HepG2 (cell line): ENCODE results near the gene DMRTA2. TPM values are rescaled to one million over a fixed set of nuclear protein-coding genes. Genes with fewer than 3 reads are reported as not detected.

Source experiments
- ATAC-seq: fragments of 200-7000 bp; cut with Tn5 transposase; 3 replicates; pipeline ENCODE4 v1.9.1; 2020; ENCODE audit warnings: mild to moderate bottlenecking, moderate library complexity
- BruUV-seq: library from RNA; stranded (reverse); fragments of 400-500 nt; replicated peaks from 2 replicates; lab custom pipeline; 2021; lab: Mats Ljungman, UMichigan
- CTCF ChIA-PET: fragments of 300-600 bp; formaldehyde crosslinking; extraction: SDS; loops from one replicate; lab custom pipeline; 2021; ENCODE audit warnings: low total read pairs, inconsistent platforms, low intra/inter-chr PET ratio; lab: Yijun Ruan, JAX
- POLR2A ChIA-PET: fragments of 350-600 bp; sonication (Branson Sonifier 250); formaldehyde crosslinking; loops from one replicate; lab custom pipeline; 2020; ENCODE audit warnings: antibody characterized with exemption, inconsistent platforms; lab: Yijun Ruan, JAX
- DNase-seq: peaks from one replicate; pipeline ENCODE4 v3.0.0-alpha.2; 2015; ENCODE audit warnings: low spot score
- FAIRE-seq: peaks from 3 replicates; lab custom pipeline; 2011; peaks lifted over from hg19 to GRCh38; lab: Jason Lieb, UNC
- H2AFZ ChIP-seq: one replicate; pipeline ENCODE4 v1.6.1; 2011; ENCODE audit warnings: low read length, inconsistent platforms
- H3K27ac ChIP-seq: fragments of 300-600 bp; 3 replicates; pipeline ENCODE4 v1.8.0; 2011; ENCODE audit warnings: mixed run types, mild to moderate bottlenecking, mixed read lengths, low read length, inconsistent platforms; ENCODE audit not compliant: insufficient read depth; ENCODE audit errors: extremely low read length
- H3K27me3 ChIP-seq, 2 experiments: fragments of 200-600 bp in 1 of 2; 2 replicates in 1 of 2; 3 replicates in 1 of 2; pipeline versions ENCODE4 v1.6.0 to v1.8.0; 2011; ENCODE audit warnings: low read length in 2 of 2, mild to moderate bottlenecking in 2 of 2, moderate library complexity in 2 of 2, inconsistent platforms in 1 of 2; ENCODE audit not compliant: insufficient read depth in 2 of 2, control insufficient read depth in 1 of 2
- H3K36me3 ChIP-seq, 2 experiments: fragments of 200-600 bp in 1 of 2; replicated peaks in 1 of 2; 2 replicates in 1 of 2; 3 replicates in 1 of 2; pipeline versions ENCODE4 v1.5.1 to v1.8.0; 2011; ENCODE audit warnings: low read length in 2 of 2, inconsistent platforms in 1 of 2; ENCODE audit not compliant: insufficient read depth in 2 of 2, control insufficient read depth in 1 of 2
- H3K4me1 ChIP-seq: 2 replicates; pipeline ENCODE4 v1.5.1; 2012; ENCODE audit warnings: low read length, inconsistent platforms; ENCODE audit not compliant: insufficient read depth
- H3K4me2 ChIP-seq: 2 replicates; pipeline ENCODE4 v1.6.0; 2011; ENCODE audit warnings: low read depth, low read length, inconsistent platforms
- H3K4me3 ChIP-seq, 3 experiments: fragments of 200-600 bp in 1 of 3; sonication (generic), shearing (Covaris generic) in 1 of 3; replicated peaks in 1 of 3; 2 replicates each; pipeline ENCODE4 v1.5.1; 2011 to 2016; ENCODE audit warnings: low read length in 3 of 3, inconsistent platforms in 2 of 3, low read depth in 2 of 3, mild to moderate bottlenecking in 2 of 3, control low read depth in 1 of 3, mixed read lengths in 1 of 3; ENCODE audit not compliant: insufficient read depth in 1 of 3
- H3K79me2 ChIP-seq: one replicate; pipeline ENCODE4 v1.6.1; 2011; ENCODE audit warnings: low read length, inconsistent platforms; ENCODE audit not compliant: insufficient read depth
- H3K9ac ChIP-seq: 2 replicates; pipeline ENCODE4 v1.6.0; 2011; ENCODE audit warnings: mild to moderate bottlenecking, low read depth, low read length, inconsistent platforms; ENCODE audit not compliant: insufficient read depth
- H3K9me3 ChIP-seq: 2 replicates; pipeline ENCODE4 v1.5.1; 2012; ENCODE audit warnings: mild to moderate bottlenecking, low read length
- H4K20me1 ChIP-seq: 2 replicates; pipeline ENCODE4 v1.6.0; 2011; ENCODE audit warnings: inconsistent platforms, mild to moderate bottlenecking, low read length, moderate library complexity; ENCODE audit not compliant: insufficient read depth
- FIP1L1 ChIP-seq: fragments of 200-400 bp; formaldehyde crosslinking; IDR thresholded peaks from 2 replicates; pipeline ENCODE4 v1.6.1; 2018; ENCODE audit warnings: low read depth, mild to moderate bottlenecking, low read length, moderate library complexity, borderline replicate concordance; ENCODE audit not compliant: insufficient read depth
- FOXC1 ChIP-seq: sonication (generic); formaldehyde crosslinking; IDR thresholded peaks from 2 replicates; pipeline ENCODE4 v1.8.0; 2022; ENCODE audit warnings: mild to moderate bottlenecking, missing genetic modification reagents, borderline replicate concordance
- TEAD2 ChIP-seq: sonication (generic); formaldehyde crosslinking; IDR thresholded peaks from 2 replicates; pipeline ENCODE4 v1.9.0; 2021; ENCODE audit warnings: missing genetic modification reagents
- WGBS: methylation state at CpG from one replicate; pipeline ENCODE4 v1.1.6; 2017; ENCODE audit warnings: low lambda C conversion rate; 5-methylcytosine and 5-hydroxymethylcytosine counted together
- in situ Hi-C: cut with HindIII; loops from 2 replicates; pipeline ENCODE4 v1.10.0; 2017; ENCODE audit warnings: low pct_unique_long_range_greater_than_20kb; ENCODE audit not compliant: extremely low pct_ligation_motif_present
- intact Hi-C: fragments of 100-400 bp; cut with micrococcal nuclease; formaldehyde crosslinking; loops from one replicate; pipeline ENCODE4 v1.10.0; 2022; ENCODE audit not compliant: unreplicated experiment
- polyA plus RNA-seq, 8 experiments: library from polyadenylated mRNA; depleted of rRNA in 3 of 8; stranded (reverse) in 7 of 8; unstranded in 1 of 8; fragments of >200 nt; fragmentation: Illumina TruSeq in 4 of 8; extraction: Trizol in 4 of 8; gene quantifications; 2 replicates each; pipeline versions ENCODE4 v1.2.1 to v1.2.3, GENCODE V29; 2011 to 2016; ENCODE audit warnings: low read depth in 4 of 8, missing spikeins in 1 of 8, mixed read lengths in 1 of 8; ENCODE audit not compliant: insufficient read depth in 1 of 8
- total RNA-seq, 5 experiments: library from RNA; depleted of rRNA; stranded (reverse); fragments of >200 nt; fragmentation: Illumina TruSeq; extraction: Trizol; gene quantifications; 2 replicates each; pipeline ENCODE4 v1.2.3, GENCODE V29; 2016; ENCODE audit warnings: low read depth in 1 of 5
- TF ChIP-seq, protein P1 (sequence below): sonication (generic); formaldehyde crosslinking; IDR thresholded peaks from 2 replicates; pipeline ENCODE4 v1.5.0; 2020; ENCODE audit warnings: missing genetic modification reagents
- TF ChIP-seq, protein P2 (sequence below): sonication (generic); formaldehyde crosslinking; IDR thresholded peaks from 2 replicates; pipeline ENCODE4 v1.8.0; 2022; ENCODE audit warnings: missing genetic modification reagents, mild to moderate bottlenecking, inconsistent platforms, borderline replicate concordance
- TF ChIP-seq, protein P3 (sequence below): sonication (generic); formaldehyde crosslinking; IDR thresholded peaks from 2 replicates; pipeline ENCODE4 v1.4.0; 2020; ENCODE audit warnings: missing genetic modification reagents; ENCODE audit errors: not compliant biosample characterization

DMRTA2 gene
- total and polyA plus RNA-seq, 2 of the 13 experiments (the other 11 are each of a cell fraction or from before 2014, with no cell fraction given): not detected

- TF ChIP-seq, protein P1, sequence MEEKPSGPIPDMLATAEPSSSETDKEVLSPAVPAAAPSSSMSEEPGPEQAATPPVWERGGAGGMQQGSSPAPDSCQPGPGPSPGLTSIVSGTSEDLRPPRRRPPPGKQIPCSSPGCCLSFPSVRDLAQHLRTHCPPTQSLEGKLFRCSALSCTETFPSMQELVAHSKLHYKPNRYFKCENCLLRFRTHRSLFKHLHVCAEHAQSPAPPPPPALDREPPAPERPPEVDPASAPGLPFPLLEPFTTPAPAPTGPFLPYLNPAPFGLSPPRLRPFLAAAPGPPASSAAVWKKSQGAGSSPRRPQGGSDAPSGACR (CRISPR knock-in tag): no peak
These were observed 30.0 kb upstream of the DMRTA2 start (continued) for GRCh38 chr1:50453266-50453665.

DNA sequence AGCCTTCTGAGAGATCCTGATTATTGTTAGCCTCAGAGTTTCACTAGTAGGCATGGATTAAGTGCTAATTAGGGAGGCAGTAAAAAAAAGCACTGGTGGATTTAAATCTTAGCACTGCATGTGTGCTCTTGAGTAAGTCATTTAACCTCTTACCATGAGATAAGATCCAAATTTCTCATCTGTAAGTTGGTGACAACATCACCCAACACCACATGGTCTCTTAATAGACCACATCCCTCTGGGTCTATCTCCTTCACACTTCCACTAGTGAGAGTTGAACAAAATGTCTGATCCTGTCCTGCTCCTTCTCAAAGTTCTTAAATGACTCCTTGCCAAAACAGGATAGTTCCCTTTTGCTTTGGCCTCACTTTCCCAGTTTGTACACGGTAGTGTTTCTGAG lies 29.5 kb upstream of the DMRTA2 start:
- DNase-seq: no peak
- no peaks in the 10 kb centered on the region for H3K79me2 ChIP-seq
- H3K4me1 ChIP-seq: no peaks in the 10 kb centered on the region
- no peaks in the 10 kb centered on the region for H3K27me3 ChIP-seq
- ATAC-seq: no peak
- no peak for FAIRE-seq
- no peak overlapping the region for H3K9ac ChIP-seq
- BruUV-seq: no TSS peak
- no peak for TF ChIP-seq FOXC1 (CRISPR knock-in tag)
- TF ChIP-seq, protein P2, sequence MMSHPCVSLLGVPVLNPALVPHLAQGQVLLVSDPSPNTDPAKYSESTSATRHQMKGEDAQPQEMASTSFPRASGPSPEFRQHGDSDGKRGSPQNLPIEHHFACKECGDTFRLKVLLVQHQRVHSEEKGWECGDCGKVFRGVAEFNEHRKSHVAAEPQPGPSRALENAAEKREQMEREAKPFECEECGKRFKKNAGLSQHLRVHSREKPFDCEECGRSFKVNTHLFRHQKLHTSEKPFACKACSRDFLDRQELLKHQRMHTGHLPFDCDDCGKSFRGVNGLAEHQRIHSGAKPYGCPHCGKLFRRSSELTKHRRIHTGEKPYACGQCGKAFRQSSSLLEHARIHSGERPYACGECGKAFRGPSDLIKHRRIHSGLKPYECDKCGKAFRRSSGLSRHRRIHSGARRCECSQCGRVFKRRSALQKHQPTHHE (CRISPR knock-in tag): no peak
- TF ChIP-seq TEAD2 (CRISPR knock-in tag): no peak
- TF ChIP-seq FIP1L1: no peak
- TF ChIP-seq, protein P3, sequence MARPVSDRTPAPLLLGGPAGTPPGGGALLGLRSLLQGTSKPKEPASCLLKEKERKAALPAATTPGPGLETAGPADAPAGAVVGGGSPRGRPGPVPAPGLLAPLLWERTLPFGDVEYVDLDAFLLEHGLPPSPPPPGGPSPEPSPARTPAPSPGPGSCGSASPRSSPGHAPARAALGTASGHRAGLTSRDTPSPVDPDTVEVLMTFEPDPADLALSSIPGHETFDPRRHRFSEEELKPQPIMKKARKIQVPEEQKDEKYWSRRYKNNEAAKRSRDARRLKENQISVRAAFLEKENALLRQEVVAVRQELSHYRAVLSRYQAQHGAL (CRISPR knock-in tag): no peak
- CTCF ChIA-PET: no interaction called here
- H3K4me3 ChIP-seq: no peak overlapping the region
- no peak overlapping the region for H3K4me2 ChIP-seq
- H3K36me3 ChIP-seq: peaks cover 0 to 8% of the 10 kb centered on the region in 2 experiments; a peak in 2 of 5 replicates
- H3K27ac ChIP-seq: no peak overlapping the region
- H4K20me1 ChIP-seq: no peaks in the 10 kb centered on the region
- POLR2A ChIA-PET: no interaction called here
- H3K9me3 ChIP-seq: no peaks in the 10 kb centered on the region
- 100% methylated on average over 1 of the region's 1 CpG for WGBS
- intact Hi-C loops: no loop called here
- in situ Hi-C loops: no loop called here
- no peak overlapping the region for H2AFZ ChIP-seq
